SK-N-SH (cell line): Measurements from ENCODE around the gene SERPINA9.

Source experiments
- EZH2phosphoT487 ChIP-seq: fragments of 200-600 bp; sonication (generic); IDR thresholded peaks from 2 replicates; pipeline ENCODE4 v1.6.1; 2017; ENCODE audit warnings: low read depth, mixed run types, mild to moderate bottlenecking, antibody characterized with exemption, moderate library complexity, borderline replicate concordance
- FOXJ3 ChIP-seq: sonication (generic); formaldehyde crosslinking; IDR thresholded peaks from 2 replicates; pipeline ENCODE4 v1.5.1; 2020; ENCODE audit warnings: mild to moderate bottlenecking, missing genetic modification reagents
- JUND ChIP-seq: IDR thresholded peaks from 2 replicates; pipeline ENCODE4 v1.4.0; 2012
- MXI1 ChIP-seq: IDR thresholded peaks from 2 replicates; pipeline ENCODE4 v1.6.1; 2012; ENCODE audit warnings: mild to moderate bottlenecking, low read depth, low read length, improper control_type of control experiment
- SMC3 ChIP-seq: IDR thresholded peaks from 2 replicates; pipeline ENCODE4 v1.6.1; 2012; ENCODE audit warnings: low read depth, low read length, improper control_type of control experiment
- TAF1 ChIP-seq: IDR thresholded peaks from 2 replicates; pipeline ENCODE4 v1.6.1; 2012; ENCODE audit warnings: low read depth, mild to moderate bottlenecking, low read length, moderate library complexity, borderline replicate concordance
- YY1 ChIP-seq: IDR thresholded peaks from 2 replicates; pipeline ENCODE4 v1.4.0; 2012; ENCODE audit warnings: low read depth, mild to moderate bottlenecking
- TF ChIP-seq, protein P1 (sequence below): IDR thresholded peaks from 2 replicates; pipeline ENCODE4 v1.4.0; 2012; ENCODE audit warnings: low read depth, borderline replicate concordance
- TF ChIP-seq, protein P2 (sequence below): IDR thresholded peaks from 2 replicates; pipeline ENCODE4 v1.4.0; 2012; ENCODE audit warnings: low read depth
- TF ChIP-seq, protein P3 (sequence below): fragments of 200-600 bp; sonication (generic); IDR thresholded peaks from 2 replicates; pipeline ENCODE4 v1.6.1; 2017; ENCODE audit warnings: antibody characterized with exemption, mild to moderate bottlenecking, moderate library complexity
- TF ChIP-seq, protein P4 (sequence below): IDR thresholded peaks from 2 replicates; pipeline ENCODE4 v1.4.0; 2012; ENCODE audit warnings: low read depth, borderline replicate concordance

DNA sequence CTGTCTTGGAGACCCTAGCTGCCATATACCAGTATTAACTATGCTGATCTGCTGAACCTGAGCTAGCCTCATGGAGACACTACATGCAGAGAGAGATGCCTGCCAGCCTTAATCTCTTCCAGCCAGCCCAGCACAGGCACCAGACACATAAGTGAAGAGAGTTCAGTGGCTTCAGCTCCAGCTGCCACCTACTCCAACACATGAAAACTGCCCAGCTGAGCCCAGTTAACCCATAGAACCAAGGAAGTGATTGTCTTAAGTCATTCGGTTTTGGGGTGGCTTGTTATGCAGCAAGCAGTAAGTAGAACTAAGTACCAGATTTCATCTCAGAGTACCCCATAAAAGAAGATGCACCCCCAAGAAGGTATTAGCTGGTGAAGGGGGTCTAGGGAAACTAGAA lies 31.0 kb downstream of the SERPINA9 start:
- TF ChIP-seq, protein P1, sequence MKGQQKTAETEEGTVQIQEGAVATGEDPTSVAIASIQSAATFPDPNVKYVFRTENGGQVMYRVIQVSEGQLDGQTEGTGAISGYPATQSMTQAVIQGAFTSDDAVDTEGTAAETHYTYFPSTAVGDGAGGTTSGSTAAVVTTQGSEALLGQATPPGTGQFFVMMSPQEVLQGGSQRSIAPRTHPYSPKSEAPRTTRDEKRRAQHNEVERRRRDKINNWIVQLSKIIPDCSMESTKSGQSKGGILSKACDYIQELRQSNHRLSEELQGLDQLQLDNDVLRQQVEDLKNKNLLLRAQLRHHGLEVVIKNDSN: no peak
- TF ChIP-seq, protein P2, sequence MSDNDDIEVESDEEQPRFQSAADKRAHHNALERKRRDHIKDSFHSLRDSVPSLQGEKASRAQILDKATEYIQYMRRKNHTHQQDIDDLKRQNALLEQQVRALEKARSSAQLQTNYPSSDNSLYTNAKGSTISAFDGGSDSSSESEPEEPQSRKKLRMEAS: no peak
- TF ChIP-seq, protein P3, sequence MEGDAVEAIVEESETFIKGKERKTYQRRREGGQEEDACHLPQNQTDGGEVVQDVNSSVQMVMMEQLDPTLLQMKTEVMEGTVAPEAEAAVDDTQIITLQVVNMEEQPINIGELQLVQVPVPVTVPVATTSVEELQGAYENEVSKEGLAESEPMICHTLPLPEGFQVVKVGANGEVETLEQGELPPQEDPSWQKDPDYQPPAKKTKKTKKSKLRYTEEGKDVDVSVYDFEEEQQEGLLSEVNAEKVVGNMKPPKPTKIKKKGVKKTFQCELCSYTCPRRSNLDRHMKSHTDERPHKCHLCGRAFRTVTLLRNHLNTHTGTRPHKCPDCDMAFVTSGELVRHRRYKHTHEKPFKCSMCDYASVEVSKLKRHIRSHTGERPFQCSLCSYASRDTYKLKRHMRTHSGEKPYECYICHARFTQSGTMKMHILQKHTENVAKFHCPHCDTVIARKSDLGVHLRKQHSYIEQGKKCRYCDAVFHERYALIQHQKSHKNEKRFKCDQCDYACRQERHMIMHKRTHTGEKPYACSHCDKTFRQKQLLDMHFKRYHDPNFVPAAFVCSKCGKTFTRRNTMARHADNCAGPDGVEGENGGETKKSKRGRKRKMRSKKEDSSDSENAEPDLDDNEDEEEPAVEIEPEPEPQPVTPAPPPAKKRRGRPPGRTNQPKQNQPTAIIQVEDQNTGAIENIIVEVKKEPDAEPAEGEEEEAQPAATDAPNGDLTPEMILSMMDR: no peak
- TF ChIP-seq TAF1: no peak
- no peak for TF ChIP-seq EZH2phosphoT487
- TF ChIP-seq, protein P4, sequence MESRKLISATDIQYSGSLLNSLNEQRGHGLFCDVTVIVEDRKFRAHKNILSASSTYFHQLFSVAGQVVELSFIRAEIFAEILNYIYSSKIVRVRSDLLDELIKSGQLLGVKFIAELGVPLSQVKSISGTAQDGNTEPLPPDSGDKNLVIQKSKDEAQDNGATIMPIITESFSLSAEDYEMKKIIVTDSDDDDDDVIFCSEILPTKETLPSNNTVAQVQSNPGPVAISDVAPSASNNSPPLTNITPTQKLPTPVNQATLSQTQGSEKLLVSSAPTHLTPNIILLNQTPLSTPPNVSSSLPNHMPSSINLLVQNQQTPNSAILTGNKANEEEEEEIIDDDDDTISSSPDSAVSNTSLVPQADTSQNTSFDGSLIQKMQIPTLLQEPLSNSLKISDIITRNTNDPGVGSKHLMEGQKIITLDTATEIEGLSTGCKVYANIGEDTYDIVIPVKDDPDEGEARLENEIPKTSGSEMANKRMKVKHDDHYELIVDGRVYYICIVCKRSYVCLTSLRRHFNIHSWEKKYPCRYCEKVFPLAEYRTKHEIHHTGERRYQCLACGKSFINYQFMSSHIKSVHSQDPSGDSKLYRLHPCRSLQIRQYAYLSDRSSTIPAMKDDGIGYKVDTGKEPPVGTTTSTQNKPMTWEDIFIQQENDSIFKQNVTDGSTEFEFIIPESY: no peak
- TF ChIP-seq YY1: no peak
- no peak for TF ChIP-seq FOXJ3 (CRISPR knock-in tag)
- no peak for TF ChIP-seq MXI1
- no peak for TF ChIP-seq JUND
- no peak for TF ChIP-seq SMC3
